IMR-90 (cell line): ENCODE measurements around the gene PPP1R3F.

Experiments used
- BHLHE40 ChIP-seq: fragments of 150-350 bp; IDR thresholded peaks from 2 replicates; pipeline ENCODE4 v1.6.1; 2016; ENCODE audit warnings: mild to moderate bottlenecking, low read depth, low read length
- CHD1 ChIP-seq: IDR thresholded peaks from 2 replicates; pipeline ENCODE4 v1.6.1; 2012; ENCODE audit warnings: low read depth, low read length, improper control_type of control experiment
- MAFK ChIP-seq: IDR thresholded peaks from 2 replicates; pipeline ENCODE4 v1.6.1; 2012; ENCODE audit warnings: low read depth, low read length, improper control_type of control experiment
- MXI1 ChIP-seq: IDR thresholded peaks from 2 replicates; pipeline ENCODE4 v1.6.1; 2012; ENCODE audit warnings: low read depth, mild to moderate bottlenecking, low read length, moderate library complexity, borderline replicate concordance
- NFE2L2 ChIP-seq: fragments of 150-350 bp; IDR thresholded peaks from 2 replicates; pipeline ENCODE4 v1.6.1; 2016; ENCODE audit warnings: low read depth, mild to moderate bottlenecking, low read length
- POLR2A ChIP-seq: IDR thresholded peaks from 2 replicates; pipeline ENCODE4 v1.6.1; 2012; ENCODE audit warnings: mild to moderate bottlenecking, low read depth, low read length
- RAD21 ChIP-seq: IDR thresholded peaks from 2 replicates; pipeline ENCODE4 v1.6.1; 2012; ENCODE audit warnings: low read length, improper control_type of control experiment
- RCOR1 ChIP-seq: IDR thresholded peaks from 2 replicates; pipeline ENCODE4 v1.6.1; 2012; ENCODE audit warnings: mild to moderate bottlenecking, low read length, improper control_type of control experiment; ENCODE audit not compliant: insufficient replicate concordance
- RFX5 ChIP-seq: IDR thresholded peaks from 2 replicates; pipeline ENCODE4 v1.8.0; 2012; ENCODE audit warnings: low read depth, mild to moderate bottlenecking, low read length, moderate library complexity
- SMC3 ChIP-seq: fragments of 150-350 bp; IDR thresholded peaks from 2 replicates; pipeline ENCODE4 v1.6.1; 2016; ENCODE audit warnings: low read depth, mild to moderate bottlenecking, antibody characterized with exemption, low read length, moderate library complexity
- USF2 ChIP-seq: fragments of 150-350 bp; IDR thresholded peaks from 2 replicates; pipeline ENCODE4 v1.6.1; 2017; ENCODE audit warnings: mild to moderate bottlenecking, antibody characterized with exemption, low read length, low read depth
- TF ChIP-seq, protein P1 (sequence below): conservative IDR thresholded peaks from 2 replicates; pipeline ENCODE4 v1.5.1; 2012; ENCODE audit warnings: mild to moderate bottlenecking, low read depth, low read length, improper control_type of control experiment

DNA sequence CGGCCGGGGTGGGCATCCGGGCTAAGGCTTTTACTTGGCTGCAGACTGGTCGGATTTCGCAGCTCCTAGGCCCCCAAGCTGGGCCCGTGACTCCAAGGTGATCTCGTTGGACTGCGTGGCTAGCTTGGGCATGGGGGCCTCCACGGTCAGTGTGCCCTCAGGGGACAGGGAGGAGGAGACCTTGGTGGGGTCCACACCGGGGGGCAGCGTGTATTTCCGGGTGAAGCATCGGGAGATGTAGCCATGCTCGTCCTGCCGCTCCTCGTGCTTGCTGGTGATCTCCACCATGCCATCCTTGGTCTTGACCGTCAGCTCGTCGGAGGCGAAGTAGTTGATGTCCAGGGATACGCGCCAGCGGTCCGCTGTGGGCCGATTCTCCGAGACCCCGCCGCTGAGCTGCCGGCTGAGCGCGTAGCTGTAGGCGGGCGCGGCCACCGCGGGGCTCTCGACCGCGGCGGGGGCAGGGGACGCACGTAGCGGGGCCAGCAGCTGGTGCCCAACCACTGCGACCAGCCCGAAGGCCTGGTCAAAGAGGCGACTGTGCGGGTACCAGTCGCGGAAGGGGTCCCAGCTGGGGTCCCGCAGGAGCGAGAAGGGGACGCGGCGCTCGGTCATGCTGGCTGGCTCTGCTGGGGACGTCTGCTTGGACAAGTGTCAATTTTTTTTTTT, 35.6 kb upstream of the PPP1R3F start:
- TF ChIP-seq, protein P1, sequence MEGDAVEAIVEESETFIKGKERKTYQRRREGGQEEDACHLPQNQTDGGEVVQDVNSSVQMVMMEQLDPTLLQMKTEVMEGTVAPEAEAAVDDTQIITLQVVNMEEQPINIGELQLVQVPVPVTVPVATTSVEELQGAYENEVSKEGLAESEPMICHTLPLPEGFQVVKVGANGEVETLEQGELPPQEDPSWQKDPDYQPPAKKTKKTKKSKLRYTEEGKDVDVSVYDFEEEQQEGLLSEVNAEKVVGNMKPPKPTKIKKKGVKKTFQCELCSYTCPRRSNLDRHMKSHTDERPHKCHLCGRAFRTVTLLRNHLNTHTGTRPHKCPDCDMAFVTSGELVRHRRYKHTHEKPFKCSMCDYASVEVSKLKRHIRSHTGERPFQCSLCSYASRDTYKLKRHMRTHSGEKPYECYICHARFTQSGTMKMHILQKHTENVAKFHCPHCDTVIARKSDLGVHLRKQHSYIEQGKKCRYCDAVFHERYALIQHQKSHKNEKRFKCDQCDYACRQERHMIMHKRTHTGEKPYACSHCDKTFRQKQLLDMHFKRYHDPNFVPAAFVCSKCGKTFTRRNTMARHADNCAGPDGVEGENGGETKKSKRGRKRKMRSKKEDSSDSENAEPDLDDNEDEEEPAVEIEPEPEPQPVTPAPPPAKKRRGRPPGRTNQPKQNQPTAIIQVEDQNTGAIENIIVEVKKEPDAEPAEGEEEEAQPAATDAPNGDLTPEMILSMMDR, result no peak
- TF ChIP-seq POLR2A (no peak), MAFK (no peak), USF2 (no peak), RFX5 (no peak), MXI1 (no peak), BHLHE40 (no peak), RCOR1 (no peak), NFE2L2 (no peak), SMC3 (no peak), RAD21 (no peak), CHD1 (no peak)
